ENCODE measurements around the gene ZFTA. TPM values are rescaled to one million over a fixed set of nuclear protein-coding genes. Genes with fewer than 3 reads are reported as not detected.

The ZFTA gene
- total RNA-seq (25.2 and 32.0 TPM in 2 replicates), polyA plus RNA-seq (9.9 and 10.5 TPM in 2 replicates), polyA minus RNA-seq (8.2 and 10.5 TPM in 2 replicates), Bru-seq, nascent RNA (percentile 64 among the genes with signal in this experiment), BruChase-seq, experiment 1, labeled RNA remaining after a 6-hour chase (percentile 87 among the genes with signal in this experiment), BruChase-seq, experiment 2, labeled RNA remaining after a 2-hour chase (percentile 95 among the genes with signal in this experiment)
- 7.3 and 9.3 TPM in 2 replicates for polyA plus RNA-seq (2011; cell fraction: cytosol; rRNA removed)
- 26.9 and 27.3 TPM in 2 replicates for polyA plus RNA-seq (2011; cell fraction: nucleus; rRNA removed)
- polyA plus RNA-seq (2012), result 15.5 and 19.3 TPM in 2 replicates
- 12.8 TPM for polyA minus RNA-seq (2011; cell fraction: cytosol; rRNA and poly(A)+ RNA removed)
- 5.7 and 8.3 TPM in 2 replicates for polyA minus RNA-seq (2011; cell fraction: nucleus; rRNA and poly(A)+ RNA removed)
- long read RNA-seq, partial matches to known transcripts, result 2 of 16 reads
- long read RNA-seq, other reads (novel, unspliced or antisense), result 14 of 16 reads

DNA sequence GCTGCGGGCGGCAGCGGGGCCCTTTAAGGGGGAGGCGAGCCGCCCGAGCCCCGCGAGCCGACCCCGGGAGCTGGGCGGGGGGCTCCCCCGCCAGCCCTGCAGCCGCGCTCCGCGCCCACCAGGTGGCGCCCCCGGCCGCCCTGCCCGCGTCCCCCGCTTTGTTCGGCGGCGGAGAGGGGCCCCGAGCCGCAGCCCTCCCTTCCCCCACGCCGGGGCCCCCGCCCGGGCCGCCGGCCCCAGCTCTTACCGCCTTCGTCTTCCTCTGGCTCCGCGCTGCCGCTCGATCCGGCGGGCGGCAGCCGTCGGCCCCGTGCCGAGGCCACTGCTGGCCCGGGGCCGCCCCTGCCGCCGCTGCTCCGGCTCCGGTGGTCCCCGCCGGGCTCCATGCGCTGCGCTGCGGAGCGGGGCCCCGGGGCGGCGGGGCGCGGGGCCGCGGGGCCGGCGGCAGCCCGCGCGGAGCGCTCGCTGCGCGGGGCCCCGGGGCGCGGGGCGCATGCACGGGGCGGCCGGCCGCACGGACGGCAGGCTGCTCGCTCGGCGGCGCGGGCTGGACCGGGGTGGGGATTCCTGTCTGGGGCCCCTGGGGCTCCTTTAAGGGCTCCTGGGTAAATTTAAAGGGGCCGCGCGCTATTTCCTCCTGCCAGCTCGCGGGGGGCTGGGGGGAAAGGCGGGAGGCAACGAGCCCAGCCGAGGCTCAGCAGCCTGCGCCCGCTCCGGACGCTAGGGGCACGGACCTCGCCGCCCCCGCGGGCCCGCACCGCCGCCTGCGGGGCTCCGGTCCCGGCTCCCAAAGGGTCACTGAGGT, at the start of gene ZFTA:
Gene ZFTA (minus strand): TSS at position 539 of the 805 bp plus-strand sequence. CDS start 153 bp downstream, at position 386.
- Histone ChIP-seq H3K79me2 (ENCODE audit: control insufficient read depth, insufficient read depth, low read length) (peaks cover 15% of the 10 kb centered on the region), H3K4me3 (replicated peaks in 1 of 3; ENCODE audit: insufficient read depth in 1 of 3, low read depth in 1 of 3, low read length in 3 of 3) (peak within 1 kb of the TSS; percentile 84 to 91 (median 87)), H3K4me1 (ENCODE audit: control insufficient read depth, extremely low read depth, insufficient read depth, low read length) (peaks cover 18% of the 10 kb centered on the region), H3K9ac (replicated peaks; ENCODE audit: extremely low read depth, insufficient read depth, low read length) (peak within 1 kb of the TSS; percentile 72), H3K9me3 (replicated peaks; ENCODE audit: control insufficient read depth, insufficient read depth, low read length) (no peaks in the 10 kb centered on the region), H3K27ac (ENCODE audit: insufficient read depth, low read depth, low read length) (peak within 1 kb of the TSS; percentile 64), H3K4me2 (ENCODE audit: insufficient read depth, low read length) (peak within 1 kb of the TSS; percentile 81), H3K9me1 (replicated peaks; ENCODE audit: control insufficient read depth, extremely low read depth, insufficient read depth, low read length) (no peaks in the 10 kb centered on the region), H3K36me3 (ENCODE audit: control insufficient read depth in 2 of 2, extremely low read depth in 1 of 2, insufficient read depth in 2 of 2, low read length in 2 of 2) (peaks cover 2 to 5% of the 10 kb centered on the region in 2 experiments), H2AFZ (ENCODE audit: low read depth, low read length) (peak within 1 kb of the TSS; percentile 79), H4K20me1 (replicated peaks; ENCODE audit: control insufficient read depth, extremely low read depth, insufficient read depth, low read length) (no peaks in the 10 kb centered on the region), H3K27me3 (ENCODE audit: control insufficient read depth in 2 of 2, insufficient read depth in 2 of 2, low read length in 2 of 2) (peaks cover 3 to 6% of the 10 kb centered on the region in 2 experiments)
- no TSS peak for BruUV-seq (replicated peaks)
- DNase-seq (ENCODE audit: low read depth, low spot score), result peak; percentile 41
- peak; percentile 53 for TF ChIP-seq POLR2A (IDR thresholded peaks at IDR 0.05; ENCODE audit: low read depth, low read length)
- peak; percentile 76 for TF ChIP-seq POLR2AphosphoS5 (IDR thresholded peaks at IDR 0.05; ENCODE audit: insufficient read depth, low read depth, low read length)
- TF ChIP-seq, protein P1, sequence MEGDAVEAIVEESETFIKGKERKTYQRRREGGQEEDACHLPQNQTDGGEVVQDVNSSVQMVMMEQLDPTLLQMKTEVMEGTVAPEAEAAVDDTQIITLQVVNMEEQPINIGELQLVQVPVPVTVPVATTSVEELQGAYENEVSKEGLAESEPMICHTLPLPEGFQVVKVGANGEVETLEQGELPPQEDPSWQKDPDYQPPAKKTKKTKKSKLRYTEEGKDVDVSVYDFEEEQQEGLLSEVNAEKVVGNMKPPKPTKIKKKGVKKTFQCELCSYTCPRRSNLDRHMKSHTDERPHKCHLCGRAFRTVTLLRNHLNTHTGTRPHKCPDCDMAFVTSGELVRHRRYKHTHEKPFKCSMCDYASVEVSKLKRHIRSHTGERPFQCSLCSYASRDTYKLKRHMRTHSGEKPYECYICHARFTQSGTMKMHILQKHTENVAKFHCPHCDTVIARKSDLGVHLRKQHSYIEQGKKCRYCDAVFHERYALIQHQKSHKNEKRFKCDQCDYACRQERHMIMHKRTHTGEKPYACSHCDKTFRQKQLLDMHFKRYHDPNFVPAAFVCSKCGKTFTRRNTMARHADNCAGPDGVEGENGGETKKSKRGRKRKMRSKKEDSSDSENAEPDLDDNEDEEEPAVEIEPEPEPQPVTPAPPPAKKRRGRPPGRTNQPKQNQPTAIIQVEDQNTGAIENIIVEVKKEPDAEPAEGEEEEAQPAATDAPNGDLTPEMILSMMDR (IDR thresholded peaks at IDR 0.05; ENCODE audit: extremely low read depth in 1 of 2, insufficient read depth in 1 of 2, low read depth in 1 of 2, low read length in 2 of 2), result peak; percentile 58 to 88
- no peak for TF ChIP-seq GATA2 (IDR thresholded peaks at IDR 0.05; ENCODE audit: insufficient read depth, insufficient read length, low read depth, low read length)
- TF ChIP-seq EZH2 (IDR thresholded peaks at IDR 0.05; ENCODE audit: borderline replicate concordance, low read depth, low read length, severe bottlenecking), result no peak
- CTCF ChIA-PET, result interaction anchor here (0.6 to 4.6 kb wide), 29 partner anchors 9 to 381 kb away, joined by 3 to 55 read pairs (median 4); partner anchors contain the start of genes ATL3, COX8A, MARK2 and NAA40
- intact Hi-C loops (cut with micrococcal nuclease) (no loop called here), dilution Hi-C loops (cut with MboI; ENCODE audit: extremely low pct_ligation_motif_present, low sequenced_read_pairs) (no loop called here)
- POLR2A ChIA-PET, result interaction anchor here (1.2 to 1.6 kb wide), 3 partner anchors 11 to 177 kb away, joined by 3 read pairs; partner anchors contain the start of gene MARK2
- peak; percentile 28 for FAIRE-seq
